Muscle of leg (tissue), 11 donors: ENCODE results near the gene PPM1A. TPM values are rescaled to one million over a fixed set of nuclear protein-coding genes. Genes with fewer than 3 reads are reported as not detected.
A peak's percentile ranks its signal among the peaks of the same experiment; 100 is the strongest.

ENCODE experiments used
- DNase-seq: peaks from one replicate; pipeline ENCODE4 v3.0.0; 2013
- H3K27ac ChIP-seq: one replicate; pipeline ENCODE4 v1.5.1; 2013; ENCODE audit warnings: mild to moderate bottlenecking, low read length, control low read depth
- H3K27me3 ChIP-seq: one replicate; pipeline ENCODE4 v1.6.1; 2013; ENCODE audit warnings: low read length; ENCODE audit not compliant: control insufficient read depth, insufficient read depth
- H3K36me3 ChIP-seq: one replicate; pipeline ENCODE4 v1.6.1; 2013; ENCODE audit warnings: low read length; ENCODE audit not compliant: control insufficient read depth, insufficient read depth
- H3K4me1 ChIP-seq: one replicate; pipeline ENCODE4 v1.6.1; 2013; ENCODE audit warnings: low read length; ENCODE audit not compliant: control insufficient read depth, insufficient read depth
- H3K4me3 ChIP-seq: one replicate; pipeline ENCODE4 v1.5.1; 2013; ENCODE audit warnings: low read length, control low read depth
- H3K9me3 ChIP-seq: replicated peaks from 2 replicates; pipeline ENCODE4 v1.6.1; 2013; ENCODE audit warnings: low read depth, low read length; ENCODE audit not compliant: control insufficient read depth
- WGBS: methylation state at CpG from one replicate; pipeline ENCODE4 v1.1.5; 2013; ENCODE audit warnings: missing lambda C conversion rate; ENCODE audit not compliant: insufficient coverage; 5-methylcytosine and 5-hydroxymethylcytosine counted together
- polyA plus RNA-seq, 8 donors: library from polyadenylated mRNA; unstranded; fragments of 120-200 nt; gene quantifications; one replicate each; pipeline versions ENCODE4 v1.2.1 to v1.2.3, GENCODE V29; 2013; ENCODE audit warnings: inconsistent platforms in 1 of 8, low replicate concordance in 1 of 8; ENCODE audit not compliant: insufficient read length in 8 of 8, insufficient read depth in 1 of 8
- total RNA-seq: library from RNA; stranded (reverse); fragments of 120-200 nt; gene quantifications from one replicate; pipeline ENCODE4 v1.2.4, GENCODE V29; 2013

The PPM1A gene
- total and polyA plus RNA-seq, 9 donors = 31.8 to 60.0 (median 54.4) TPM

GRCh38 chr14:60212503-60213371 is 36.3 kb upstream of the PPM1A start:
- H3K9me3 ChIP-seq = no peaks in the 10 kb centered on the region
- 80% methylated on average over 1 of the region's 5 CpGs for WGBS
- H3K4me3 ChIP-seq = no peak overlapping the region
- H3K27ac ChIP-seq = no peak overlapping the region
- no peaks in the 10 kb centered on the region for H3K36me3 ChIP-seq
- H3K4me1 ChIP-seq = peaks cover 13% of the 10 kb centered on the region
- no peak for DNase-seq
- H3K27me3 ChIP-seq = no peaks in the 10 kb centered on the region

GRCh38 chr14:60214003-60214402 is 35.0 kb upstream of the PPM1A start:
- 80% methylated on average over 2 of the region's 3 CpGs for WGBS
- Histone ChIP-seq H3K9me3 (no peaks in the 10 kb centered on the region), H3K27ac (no peak overlapping the region), H3K36me3 (no peaks in the 10 kb centered on the region), H3K27me3 (no peaks in the 10 kb centered on the region), H3K4me1 (peaks cover 17% of the 10 kb centered on the region), H3K4me3 (no peak overlapping the region)
- DNase-seq = no peak

GRCh38 chr14:60214415-60215126 is 34.5 kb upstream of the PPM1A start:
- no CpG with 5 or more reads among the region's 1 CpG for WGBS

GRCh38 chr14:60215127-60215444 is 33.9 kb upstream of the PPM1A start:
- Histone ChIP-seq H3K4me3 (no peak overlapping the region), H3K36me3 (no peaks in the 10 kb centered on the region), H3K9me3 (no peaks in the 10 kb centered on the region), H3K27me3 (no peaks in the 10 kb centered on the region), H3K4me1 (peaks cover 17% of the 10 kb centered on the region), H3K27ac (peak overlapping the region; percentile 39)
- peak; percentile 46 for DNase-seq
- 50% methylated on average over 1 of the region's 2 CpGs for WGBS

More at GRCh38 chr14:60214415-60215126, 34.5 kb upstream of the PPM1A start:
- H3K27me3 ChIP-seq = no peaks in the 10 kb centered on the region
- H3K4me3 ChIP-seq = no peak overlapping the region
- H3K9me3 ChIP-seq = no peaks in the 10 kb centered on the region
- DNase-seq = no peak
- peak overlapping the region; percentile 11 for H3K27ac ChIP-seq
- peaks cover 17% of the 10 kb centered on the region for H3K4me1 ChIP-seq
- H3K36me3 ChIP-seq = no peaks in the 10 kb centered on the region

GRCh38 chr14:60215520-60216420 is 33.3 kb upstream of the PPM1A start:
- H3K4me1 ChIP-seq = peaks cover 17% of the 10 kb centered on the region
- no peak overlapping the region for H3K4me3 ChIP-seq
- no peaks in the 10 kb centered on the region for H3K36me3 ChIP-seq
- 39% methylated on average over 2 of the region's 4 CpGs for WGBS
- H3K9me3 ChIP-seq = no peaks in the 10 kb centered on the region
- peak overlapping the region; percentile 39 for H3K27ac ChIP-seq
- H3K27me3 ChIP-seq = no peaks in the 10 kb centered on the region
- peak; percentile 49 for DNase-seq

GRCh38 chr14:60217713-60218112 is 31.3 kb upstream of the PPM1A start:
- Histone ChIP-seq H3K4me1 (peaks cover 17% of the 10 kb centered on the region), H3K9me3 (no peaks in the 10 kb centered on the region), H3K36me3 (no peaks in the 10 kb centered on the region), H3K4me3 (no peak overlapping the region), H3K27ac (no peak overlapping the region), H3K27me3 (no peaks in the 10 kb centered on the region)
- no peak for DNase-seq
- 49% methylated on average over 2 of the region's 3 CpGs for WGBS

GRCh38 chr14:60220084-60220483 is 28.9 kb upstream of the PPM1A start:
- WGBS = no CpG with 5 or more reads among the region's 1 CpG
- Histone ChIP-seq H3K27ac (no peak overlapping the region), H3K4me1 (peaks cover 17% of the 10 kb centered on the region), H3K4me3 (no peak overlapping the region), H3K36me3 (no peaks in the 10 kb centered on the region), H3K9me3 (no peaks in the 10 kb centered on the region), H3K27me3 (no peaks in the 10 kb centered on the region)
- DNase-seq = no peak

GRCh38 chr14:60220917-60221316 is 28.1 kb upstream of the PPM1A start:
- no peaks in the 10 kb centered on the region for H3K9me3 ChIP-seq
- peaks cover 17% of the 10 kb centered on the region for H3K4me1 ChIP-seq
- 87% methylated on average over 8 of the region's 10 CpGs for WGBS
- H3K4me3 ChIP-seq = no peak overlapping the region
- H3K27ac ChIP-seq = no peak overlapping the region
- no peak for DNase-seq
- H3K36me3 ChIP-seq = no peaks in the 10 kb centered on the region
- H3K27me3 ChIP-seq = no peaks in the 10 kb centered on the region

GRCh38 chr14:60221457-60221856 is 27.6 kb upstream of the PPM1A start:
- Histone ChIP-seq H3K4me1 (peaks cover 13% of the 10 kb centered on the region), H3K36me3 (no peaks in the 10 kb centered on the region), H3K4me3 (no peak overlapping the region), H3K9me3 (no peaks in the 10 kb centered on the region), H3K27me3 (no peaks in the 10 kb centered on the region), H3K27ac (no peak overlapping the region)
- DNase-seq = no peak

GRCh38 chr14:60222820-60223219 is 26.2 kb upstream of the PPM1A start:
- 67% methylated on average over 3 of the region's 4 CpGs for WGBS
- DNase-seq = peak; percentile 79
- Histone ChIP-seq H3K36me3 (no peaks in the 10 kb centered on the region), H3K4me1 (peaks cover 3% of the 10 kb centered on the region), H3K4me3 (no peak overlapping the region), H3K27me3 (no peaks in the 10 kb centered on the region), H3K9me3 (no peaks in the 10 kb centered on the region), H3K27ac (peak overlapping the region; percentile 33)
